SH-SY5Y (cell line): ENCODE measurements around the gene UNC119.

Experiments used
- GATA2 ChIP-seq: IDR thresholded peaks from 2 replicates; pipeline ENCODE4 v1.6.1; 2011; ENCODE audit warnings: mild to moderate bottlenecking, low read depth, low read length
- GATA3 ChIP-seq: IDR thresholded peaks from 2 replicates; pipeline ENCODE4 v1.6.1; 2011; ENCODE audit warnings: low read depth, mild to moderate bottlenecking, low read length, moderate library complexity

DNA sequence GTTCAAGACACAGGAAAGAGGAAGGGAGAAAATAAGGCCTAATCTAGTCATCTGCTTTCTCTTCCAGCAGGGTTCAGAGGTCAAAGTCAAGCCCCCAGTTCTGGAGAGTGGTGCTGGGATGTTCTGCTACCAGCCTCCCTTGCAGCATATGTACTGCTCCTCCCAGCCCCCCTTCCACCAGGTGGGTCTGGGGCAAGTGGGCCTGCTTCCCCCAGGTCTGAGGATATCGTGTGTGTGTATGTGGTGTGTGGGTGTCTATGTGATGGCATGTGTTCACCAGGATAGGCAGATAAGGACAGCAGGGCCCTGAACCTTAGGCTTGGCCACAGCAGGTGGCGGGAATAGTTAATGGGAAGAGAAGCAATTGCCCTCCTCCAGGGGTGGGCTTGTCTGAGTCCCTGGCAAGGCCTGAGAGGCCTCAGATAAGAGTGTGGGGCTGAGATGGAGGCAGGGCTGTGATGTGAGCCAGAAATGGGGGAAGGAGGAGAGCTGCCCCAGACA is 25.2 kb downstream of the UNC119 start:
- no peak for TF ChIP-seq GATA2
- TF ChIP-seq GATA3, result no peak
